Psoas muscle (tissue), 8 donors: ENCODE data around the gene FUT3. TPM values are rescaled to one million over a fixed set of nuclear protein-coding genes. Genes with fewer than 3 reads are reported as not detected.

Experiments
- ATAC-seq, 4 donors: fragments of 200-7000 bp; cut with Tn5 transposase; one replicate each; pipeline ENCODE4 v1.9.1; 2020; ENCODE audit warnings: moderate library complexity in 3 of 4, mild to moderate bottlenecking in 2 of 4
- DNase-seq, 2 donors: peaks; one replicate each; pipeline ENCODE4 v3.0.0-alpha.2; 2020
- H3K27ac ChIP-seq: fragments of 200-600 bp; one replicate; pipeline ENCODE4 v1.8.0; 2022
- H3K27me3 ChIP-seq, 3 donors: fragments of 200-600 bp in 1 of 3; one replicate each; pipeline versions ENCODE4 v1.6.1 to v1.8.0; 2013 to 2022; ENCODE audit warnings: low read length in 2 of 3, mild to moderate bottlenecking in 2 of 3, moderate library complexity in 1 of 3; ENCODE audit not compliant: insufficient read depth in 3 of 3
- H3K36me3 ChIP-seq, 2 donors: fragments of 200-600 bp in 1 of 2; one replicate each; pipeline versions ENCODE4 v1.6.1 to v1.8.0; 2013 to 2022; ENCODE audit warnings: low read depth in 1 of 2, mild to moderate bottlenecking in 1 of 2, moderate library complexity in 1 of 2; ENCODE audit not compliant: insufficient read depth in 1 of 2
- H3K4me1 ChIP-seq: fragments of 200-600 bp; one replicate; pipeline ENCODE4 v1.8.0; 2022
- H3K4me3 ChIP-seq: fragments of 200-600 bp; one replicate; pipeline ENCODE4 v1.8.0; 2022; ENCODE audit warnings: mild to moderate bottlenecking
- H3K9me3 ChIP-seq: fragments of 200-600 bp; one replicate; pipeline ENCODE4 v1.8.0; 2022
- CTCF ChIP-seq: fragments of 200-600 bp; IDR thresholded peaks from one replicate; pipeline ENCODE4 v1.8.0; 2022; ENCODE audit warnings: antibody characterized with exemption
- WGBS, 3 donors: extraction: QIAGEN DNeasy Blood & Tissue Kit; methylation state at CpG; one replicate each; pipeline versions ENCODE4 v1.1.6 to v1.1.7; 2013; 5-methylcytosine and 5-hydroxymethylcytosine counted together
- intact Hi-C, 2 donors: fragments of 100-400 bp; cut with DNase I; formaldehyde crosslinking; loops; one replicate each; pipeline versions ENCODE4 v1.11.0 to v1.14.2; 2022
- polyA plus RNA-seq, 3 donors: library from polyadenylated mRNA; stranded (reverse); fragments of 200-250 nt; gene quantifications; one replicate each; pipeline ENCODE4 v1.2.3, GENCODE V29; 2013
- total RNA-seq, 4 donors: library from RNA; stranded (reverse); fragmentation: NEBNext Ultra II Directional in 2 of 4; extraction: Animal tissue kit (Norgen Biotek cat#: 25700) in 2 of 4; gene quantifications; one replicate each; pipeline versions ENCODE4 v1.2.1 to v1.2.4, GENCODE V29; 2021 to 2023
- donor health status: healthy with polysubstance abuse.
- donor health status: DM: no; HTN: no; CAD: no; lungs with moderate emphysema.
- donor health status: Bipolar disorder and iron deficiency.
- donor health status: healthy.
- donor health status: DM: yes; HTN: yes; CAD: no.
- donor health status: DM: no; HTN: no; CAD: no.
- donor health status: DM: no; HTN: no; CAD: no.
- donor health status: DM: yes; HTN: yes; CAD: no.

The FUT3 gene
- total and polyA plus RNA-seq, 7 donors: 0.03 to 0.19 TPM; not detected in 5

- Histone ChIP-seq H3K36me3 (no peaks in the 10 kb centered on the region), H3K27ac (no peak overlapping the region), H3K4me1 (no peaks in the 10 kb centered on the region), H3K27me3 (peaks cover 0 to 77% (median 20%) of the 10 kb centered on the region in 3 donors), H3K4me3 (no peak overlapping the region), H3K9me3 (no peaks in the 10 kb centered on the region)
- intact Hi-C loops: no loop called here
- WGBS, 3 donors: 67 to 77% (median 73%) methylated on average over 19 to 22 of the region's 22 CpGs
- ATAC-seq (no peak), DNase-seq (no peak)
- TF ChIP-seq CTCF: no peak
These were observed 19.2 kb downstream of the FUT3 start for GRCh38 chr19:5832061-5832460.

DNA sequence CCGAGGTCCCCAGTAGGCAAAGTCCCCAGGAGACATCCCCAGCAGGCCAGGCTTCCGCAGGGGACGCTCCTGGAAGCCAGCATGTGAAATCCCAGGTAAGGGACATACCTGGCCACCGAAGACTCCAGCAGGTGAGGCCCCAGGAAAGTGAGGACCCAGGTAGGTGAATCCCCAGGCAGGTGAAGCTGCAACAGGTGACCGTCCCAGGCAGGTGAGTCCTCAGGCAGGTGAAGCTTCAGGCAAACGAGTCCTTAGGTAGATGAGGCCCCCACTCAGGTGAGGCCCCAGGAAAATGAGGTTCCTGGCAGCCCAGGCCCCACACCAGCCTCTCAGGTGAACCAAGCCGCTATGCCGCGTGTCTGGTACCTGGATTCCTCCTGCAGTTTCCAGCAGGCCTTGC is 20.1 kb downstream of the FUT3 start:
- DNase-seq (no peak), ATAC-seq (no peak)
- TF ChIP-seq CTCF: no peak
- Histone ChIP-seq H3K9me3 (no peaks in the 10 kb centered on the region), H3K4me3 (no peak overlapping the region), H3K4me1 (no peaks in the 10 kb centered on the region), H3K27ac (no peak overlapping the region), H3K27me3 (peaks cover 0 to 77% (median 26%) of the 10 kb centered on the region in 3 donors), H3K36me3 (no peaks in the 10 kb centered on the region)
- intact Hi-C loops: no loop called here
- 87 to 89% (median 87%) methylated on average over 8 to 9 of the region's 9 CpGs for WGBS, 3 donors

GRCh38 chr19:5829567-5830310 is 21.5 kb downstream of the FUT3 start:
- peaks cover 0 to 80% (median 30%) of the 10 kb centered on the region in 3 donors for H3K27me3 ChIP-seq
- 46 to 54% (median 54%) methylated on average over 33 to 34 of the region's 34 CpGs for WGBS, 3 donors
- H3K36me3 ChIP-seq: no peaks in the 10 kb centered on the region
- no peak for ATAC-seq
- no peak overlapping the region for H3K4me3 ChIP-seq
- TF ChIP-seq CTCF: no peak
- H3K27ac ChIP-seq: no peak overlapping the region
- intact Hi-C loops: no loop called here
- no peaks in the 10 kb centered on the region for H3K9me3 ChIP-seq
- H3K4me1 ChIP-seq: no peaks in the 10 kb centered on the region
- DNase-seq: no peak

DNA sequence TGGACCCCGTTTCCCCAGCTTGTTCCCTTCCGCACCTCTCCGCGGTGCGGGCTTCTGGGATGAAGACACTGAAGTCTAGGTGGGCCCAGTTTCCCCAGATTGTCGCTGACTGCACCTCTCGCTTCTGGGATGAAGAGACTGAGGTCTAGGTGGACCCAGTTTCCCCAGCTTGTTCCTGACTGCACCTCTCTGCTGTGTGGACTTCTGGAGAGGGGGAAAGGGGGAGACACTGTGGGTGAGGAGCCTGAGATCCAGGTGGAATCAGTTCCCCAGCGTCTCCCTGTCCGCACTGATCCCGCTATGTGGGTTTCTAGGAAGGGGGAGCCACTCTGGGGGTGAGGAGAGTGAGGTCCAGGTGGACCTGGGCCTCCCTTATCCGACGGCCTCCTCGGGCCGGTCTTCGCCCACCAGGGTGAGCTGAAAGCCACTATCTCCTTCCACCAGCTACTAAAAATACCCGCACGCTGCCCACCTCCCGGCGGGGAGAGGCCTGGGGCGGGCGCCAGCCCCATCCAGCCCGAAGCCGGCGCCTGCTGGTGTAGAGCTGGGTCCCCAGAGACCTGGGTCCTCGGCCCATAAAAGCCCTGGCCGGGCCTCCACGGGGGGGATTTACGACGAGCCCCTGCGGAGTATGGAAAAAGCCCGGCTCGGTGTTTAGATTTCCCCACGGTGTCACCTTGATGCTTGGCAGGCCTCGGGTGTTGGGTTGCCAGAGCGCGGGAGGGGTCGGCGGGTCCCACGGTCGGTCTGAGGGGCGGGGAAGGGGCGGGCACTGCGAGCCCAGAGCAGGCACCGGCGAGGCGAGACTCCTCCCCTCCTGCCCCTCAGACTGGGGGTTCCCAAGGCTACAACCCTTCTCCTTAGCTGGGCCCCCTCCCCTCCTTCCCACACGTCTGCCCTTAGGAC is 22.3 kb downstream of the FUT3 start:
- 2 to 4% (median 4%) methylated on average over 40 to 47 of the region's 47 CpGs for WGBS, 3 donors
- no peak for ATAC-seq

More for the DNA sequence above, 22.3 kb downstream of the FUT3 start:
- Histone ChIP-seq H3K4me1 (no peaks in the 10 kb centered on the region), H3K4me3 (peak overlapping the region; percentile 52), H3K27me3 (peaks cover 0 to 84% (median 30%) of the 10 kb centered on the region in 3 donors), H3K27ac (no peak overlapping the region), H3K36me3 (no peaks in the 10 kb centered on the region), H3K9me3 (no peaks in the 10 kb centered on the region)
- DNase-seq: no peak
- no peak for TF ChIP-seq CTCF
- intact Hi-C loops: no loop called here
